Stomach smooth muscle (tissue), 2 donors: ENCODE data around the gene FTL.

Experiments
- H3K27ac ChIP-seq: one replicate; pipeline ENCODE4 v1.7.0; 2013; ENCODE audit warnings: mild to moderate bottlenecking, low read length, inconsistent platforms
- H3K27me3 ChIP-seq, 2 donors: one replicate each; pipeline ENCODE4 v1.7.0; 2013; ENCODE audit warnings: low read length in 2 of 2; ENCODE audit not compliant: insufficient read depth in 2 of 2, control insufficient read depth in 1 of 2
- H3K36me3 ChIP-seq, 2 donors: one replicate each; pipeline ENCODE4 v1.7.0; 2013; ENCODE audit warnings: low read length in 2 of 2; ENCODE audit not compliant: control insufficient read depth in 2 of 2, insufficient read depth in 2 of 2
- H3K4me1 ChIP-seq: one replicate; pipeline ENCODE4 v1.7.0; 2013; ENCODE audit warnings: low read length; ENCODE audit not compliant: control insufficient read depth, insufficient read depth
- H3K4me3 ChIP-seq, 2 donors: one replicate each; pipeline ENCODE4 v1.7.0; 2013; ENCODE audit warnings: low read length in 2 of 2
- H3K9ac ChIP-seq, 2 donors: one replicate each; pipeline ENCODE4 v1.7.0; 2013; ENCODE audit warnings: low read length in 2 of 2, mild to moderate bottlenecking in 1 of 2
- H3K9me3 ChIP-seq, 2 donors: one replicate each; pipeline ENCODE4 v1.7.0; 2013; ENCODE audit warnings: low read length in 2 of 2; ENCODE audit not compliant: control insufficient read depth in 2 of 2
- donor health status: healthy.
- donor health status: Pancreatic carcinoma.

The FTL gene

DNA sequence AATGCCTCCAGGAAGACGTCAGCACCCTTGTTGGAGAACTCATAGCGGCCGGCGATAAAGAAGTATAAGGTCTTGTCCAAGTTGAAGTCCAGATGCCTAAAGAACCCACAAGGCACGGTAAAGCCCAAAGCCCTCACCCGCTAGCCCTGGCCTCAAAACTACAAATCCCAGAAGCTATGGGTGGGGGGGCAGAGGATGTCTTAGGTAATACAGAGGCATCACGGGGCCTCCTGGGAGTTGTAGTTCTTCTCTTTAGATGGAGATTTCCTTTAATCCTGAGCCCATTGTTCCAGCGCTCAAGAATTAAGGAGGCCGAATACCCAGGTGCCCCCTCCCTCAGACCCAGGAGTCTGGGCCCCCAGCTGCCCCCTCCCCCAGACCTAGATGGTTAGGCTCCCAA is 17.2 kb downstream of the FTL start:
- H3K9ac ChIP-seq = no peak overlapping the region
- H3K36me3 ChIP-seq = peaks cover 32 to 47% of the 10 kb centered on the region in 2 donors
- peaks cover 13% of the 10 kb centered on the region for H3K4me1 ChIP-seq
- H3K9me3 ChIP-seq = no peaks in the 10 kb centered on the region
- H3K4me3 ChIP-seq = no peak overlapping the region
- H3K27ac ChIP-seq = no peak overlapping the region
- H3K27me3 ChIP-seq = no peaks in the 10 kb centered on the region

- Histone ChIP-seq H3K36me3 (peaks cover 29 to 52% of the 10 kb centered on the region in 2 donors), H3K27me3 (no peaks in the 10 kb centered on the region), H3K4me1 (peaks cover 8% of the 10 kb centered on the region), H3K9me3 (no peaks in the 10 kb centered on the region), H3K9ac (no peak overlapping the region), H3K27ac (no peak overlapping the region), H3K4me3 (no peak overlapping the region)
Observed at GRCh38 chr19:48985711-48986110, 20.6 kb downstream of the FTL start.

DNA sequence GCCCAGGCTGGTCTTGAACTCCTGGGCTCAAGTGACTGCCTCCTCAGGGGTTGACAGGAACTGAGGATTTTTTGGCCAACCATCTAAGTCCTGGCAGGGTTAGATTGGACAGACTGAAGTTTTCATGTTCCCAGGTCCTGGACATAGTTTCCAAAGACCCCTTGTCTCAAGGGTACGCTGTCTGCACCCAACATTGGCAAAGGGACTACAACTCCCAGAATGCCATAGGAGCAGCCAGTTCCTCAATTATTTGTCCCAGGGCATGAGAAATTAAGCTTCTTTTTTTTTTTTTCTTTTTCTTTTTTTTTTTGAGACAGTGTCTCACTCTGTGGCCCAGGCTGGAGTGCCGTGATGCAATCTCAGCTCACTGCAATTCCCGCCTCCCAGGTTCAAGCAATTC is 21.1 kb downstream of the FTL start:
- Histone ChIP-seq H3K27ac (no peak overlapping the region), H3K9me3 (no peaks in the 10 kb centered on the region), H3K27me3 (no peaks in the 10 kb centered on the region), H3K36me3 (peaks cover 29 to 52% of the 10 kb centered on the region in 2 donors), H3K4me1 (peaks cover 13% of the 10 kb centered on the region), H3K9ac (no peak overlapping the region), H3K4me3 (no peak overlapping the region)

GRCh38 chr19:48987323-48987722 is 22.2 kb downstream of the FTL start:
- H3K27ac ChIP-seq = no peak overlapping the region
- no peaks in the 10 kb centered on the region for H3K27me3 ChIP-seq
- no peaks in the 10 kb centered on the region for H3K9me3 ChIP-seq
- no peak overlapping the region for H3K4me3 ChIP-seq
- peaks cover 24 to 44% of the 10 kb centered on the region in 2 donors for H3K36me3 ChIP-seq
- no peak overlapping the region for H3K9ac ChIP-seq
- H3K4me1 ChIP-seq = peaks cover 24% of the 10 kb centered on the region

DNA sequence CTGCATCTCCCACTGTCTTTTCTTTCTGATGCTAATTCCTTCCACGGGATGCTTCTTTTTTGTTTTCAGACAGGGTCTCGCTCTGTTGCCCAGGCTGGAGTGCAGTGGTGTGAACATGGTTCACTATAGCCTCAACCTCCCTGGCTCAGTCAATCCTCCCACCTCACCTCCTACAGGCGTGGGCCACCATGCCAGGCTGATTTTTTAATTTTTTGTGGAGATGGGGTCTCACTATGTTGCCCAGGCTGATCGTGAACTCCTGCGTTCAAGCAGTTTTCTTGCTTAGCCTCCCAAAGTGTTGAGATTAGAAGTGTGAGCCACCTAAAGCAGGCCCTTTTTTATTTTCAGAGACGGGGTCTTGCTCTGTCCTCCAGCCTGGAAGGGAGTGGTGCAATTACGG is 23.2 kb downstream of the FTL start:
- Histone ChIP-seq H3K4me1 (peaks cover 28% of the 10 kb centered on the region), H3K27me3 (no peaks in the 10 kb centered on the region), H3K27ac (no peak overlapping the region), H3K9me3 (no peaks in the 10 kb centered on the region), H3K36me3 (peaks cover 24 to 36% of the 10 kb centered on the region in 2 donors), H3K4me3 (no peak overlapping the region), H3K9ac (no peak overlapping the region)

- peaks cover 28% of the 10 kb centered on the region for H3K4me1 ChIP-seq
- no peak overlapping the region for H3K4me3 ChIP-seq
- no peak overlapping the region for H3K9ac ChIP-seq
- no peaks in the 10 kb centered on the region for H3K9me3 ChIP-seq
- H3K27me3 ChIP-seq = no peaks in the 10 kb centered on the region
- no peak overlapping the region for H3K27ac ChIP-seq
- H3K36me3 ChIP-seq = peaks cover 24 to 33% of the 10 kb centered on the region in 2 donors
Observed at GRCh38 chr19:48988860-48989259, 23.8 kb downstream of the FTL start.

DNA sequence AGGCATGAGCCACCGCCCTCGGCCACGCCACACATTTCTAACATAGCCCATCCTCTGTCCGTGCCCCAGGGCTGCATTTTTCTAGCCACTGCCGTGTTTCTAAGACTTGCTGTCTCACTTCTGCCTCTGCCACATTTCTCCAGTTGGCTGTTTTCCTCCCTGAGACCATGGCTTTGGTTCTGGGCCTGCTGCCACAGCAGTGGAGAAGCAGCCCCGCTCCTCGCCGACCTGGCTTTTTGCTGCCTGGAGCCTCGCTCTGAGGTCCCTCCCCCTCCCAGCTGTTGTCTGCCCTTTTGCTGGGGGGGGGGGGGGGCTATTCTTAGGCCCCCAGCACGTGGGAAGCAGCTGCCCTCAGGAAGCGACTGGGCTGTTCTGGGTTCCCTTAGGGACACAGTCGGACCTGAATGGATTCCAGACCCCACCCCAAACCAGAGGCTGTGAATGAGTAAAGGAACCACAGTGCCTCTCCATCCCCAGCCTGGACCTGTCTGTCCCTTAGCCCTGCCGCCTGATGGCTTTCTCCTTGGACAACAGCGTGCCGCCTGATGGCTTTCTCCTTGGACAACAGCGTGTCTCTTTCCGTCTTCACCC is 24.7 kb downstream of the FTL start:
- Histone ChIP-seq H3K4me1 (peaks cover 36% of the 10 kb centered on the region), H3K27ac (no peak overlapping the region), H3K36me3 (peaks cover 21 to 30% of the 10 kb centered on the region in 2 donors), H3K9ac (no peak overlapping the region), H3K27me3 (no peaks in the 10 kb centered on the region), H3K4me3 (no peak overlapping the region), H3K9me3 (no peaks in the 10 kb centered on the region)

DNA sequence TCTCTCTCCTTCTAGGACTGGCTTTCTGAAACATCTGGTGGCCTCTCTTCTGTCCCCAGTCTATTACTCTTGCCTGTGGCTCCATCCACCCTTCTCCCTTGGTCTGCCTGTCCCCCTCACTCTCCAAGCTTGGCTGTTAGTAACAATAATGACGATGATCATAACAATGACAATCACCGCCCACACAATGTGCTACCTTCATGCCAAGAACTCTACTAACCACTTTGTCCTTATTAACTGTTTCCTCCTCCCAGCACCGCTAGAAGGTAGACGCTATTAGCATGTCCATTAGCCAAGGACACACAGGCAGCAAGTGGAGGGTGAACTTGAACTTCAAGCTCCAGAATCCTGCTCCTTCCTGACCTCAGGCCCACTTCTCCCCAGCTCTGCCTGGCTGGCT is 25.3 kb downstream of the FTL start:
- Histone ChIP-seq H3K9me3 (no peaks in the 10 kb centered on the region), H3K27ac (no peak overlapping the region), H3K36me3 (peaks cover 15 to 24% of the 10 kb centered on the region in 2 donors), H3K4me1 (peaks cover 39% of the 10 kb centered on the region), H3K9ac (peak overlapping the region in 1 of 2 donors; percentile 36), H3K27me3 (no peaks in the 10 kb centered on the region), H3K4me3 (no peak overlapping the region)

- H3K27ac ChIP-seq = peak overlapping the region; percentile 92
- peak overlapping the region; percentile 42 to 93 for H3K9ac ChIP-seq
- no peaks in the 10 kb centered on the region for H3K9me3 ChIP-seq
- peaks cover 8 to 16% of the 10 kb centered on the region in 2 donors for H3K36me3 ChIP-seq
- no peaks in the 10 kb centered on the region for H3K27me3 ChIP-seq
- H3K4me3 ChIP-seq = peak overlapping the region in 1 of 2 donors; percentile 99
- H3K4me1 ChIP-seq = peaks cover 39% of the 10 kb centered on the region
Observed at GRCh38 chr19:48991011-48991609, 26.0 kb downstream of the FTL start.

DNA sequence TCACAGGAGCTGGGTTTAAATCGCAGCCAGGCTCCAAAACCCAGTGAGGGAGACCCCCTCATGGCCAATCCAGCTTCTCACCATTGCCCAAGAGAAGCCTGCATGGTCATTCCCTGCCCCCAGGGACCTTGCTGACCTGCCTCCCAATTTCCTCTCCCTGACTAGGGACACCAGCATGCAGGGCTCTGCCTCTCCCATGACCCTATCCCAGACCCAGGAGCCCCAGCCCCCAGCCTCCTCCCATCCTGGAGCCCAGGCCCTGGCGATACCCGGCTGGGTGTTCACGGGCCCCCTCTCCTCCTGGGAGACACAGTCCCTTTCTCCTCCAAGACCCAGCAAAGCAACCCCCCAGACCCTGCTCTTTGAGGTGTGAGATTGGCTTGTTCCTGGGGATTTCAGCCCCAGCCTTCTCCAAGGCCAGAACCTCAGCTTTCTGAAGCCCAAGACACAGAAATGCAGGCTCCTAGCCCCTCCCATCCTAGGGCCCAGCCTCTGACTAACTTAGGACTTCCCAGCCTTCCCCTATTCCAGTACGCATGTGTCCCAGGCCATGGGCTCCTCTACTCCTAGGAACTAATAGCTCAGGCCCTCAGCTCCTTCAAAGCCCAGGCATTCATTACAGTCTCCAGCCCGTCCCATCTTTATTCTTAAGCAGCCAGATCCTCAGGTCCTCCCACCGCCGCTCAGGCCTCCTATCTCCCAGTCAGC is 26.9 kb downstream of the FTL start:
- H3K4me3 ChIP-seq = peak overlapping the region; percentile 97 to 99
- no peaks in the 10 kb centered on the region for H3K9me3 ChIP-seq
- H3K4me1 ChIP-seq = peaks cover 39% of the 10 kb centered on the region
- H3K27ac ChIP-seq = peak overlapping the region; percentile 92
- H3K36me3 ChIP-seq = peaks cover 1 to 14% of the 10 kb centered on the region in 2 donors
- no peaks in the 10 kb centered on the region for H3K27me3 ChIP-seq
- peak overlapping the region; percentile 93 to 95 for H3K9ac ChIP-seq
